OCI-LY3 (cell line): ENCODE results near the gene SDF2L1.

Experiments
- CTCF ChIP-seq: fragments of 200-600, 300-600 bp; sonication (generic); IDR thresholded peaks from 2 replicates; pipeline ENCODE4 v1.5.1; 2014; ENCODE audit warnings: antibody characterized with exemption, low read length, low read depth
- EZH2phosphoT487 ChIP-seq: fragments of 200-600 bp; shearing (Covaris generic); IDR thresholded peaks from 2 replicates; pipeline ENCODE4 v1.6.1; 2018; ENCODE audit warnings: antibody characterized with exemption, mixed run types, low read depth

- TF ChIP-seq CTCF (no peak; the same call in 1 of the 2 replicates), EZH2phosphoT487 (no peak)
Measured at GRCh38 chr22:21652547-21653545, 10.7 kb downstream of the SDF2L1 start.
